Thyroid gland (tissue), 4 donors: ENCODE measurements around the gene LRIT2. TPM values are rescaled to one million over a fixed set of nuclear protein-coding genes. Genes with fewer than 3 reads are reported as not detected.
A peak's percentile ranks its signal among the peaks of the same experiment; 100 is the strongest.

Experiments
- DNase-seq, 2 donors: peaks; one replicate each; pipeline ENCODE4 v3.0.0-alpha.2; 2019
- H3K27ac ChIP-seq, 3 donors: fragments of 200-600 bp; sonication (generic); 1 replicate in 2 of 3; 2 replicates in 1 of 3; pipeline ENCODE4 v1.5.1; 2016 to 2019; ENCODE audit warnings: mild to moderate bottlenecking in 1 of 3, moderate library complexity in 1 of 3
- H3K27me3 ChIP-seq: fragments of 200-600 bp; sonication (generic); one replicate; pipeline ENCODE4 v1.5.1; 2019
- H3K36me3 ChIP-seq, 2 donors: fragments of 200-600 bp; sonication (generic); one replicate each; pipeline ENCODE4 v1.5.1; 2016 to 2019
- H3K4me1 ChIP-seq, 2 donors: fragments of 200-600 bp; sonication (generic); one replicate each; pipeline ENCODE4 v1.5.1; 2017 to 2019
- H3K4me3 ChIP-seq, 3 donors: fragments of 200-600 bp; sonication (generic); replicated peaks in 1 of 3; 1 replicate in 2 of 3; 2 replicates in 1 of 3; pipeline ENCODE4 v1.5.1; 2016; ENCODE audit warnings: mild to moderate bottlenecking in 1 of 3
- H3K9me3 ChIP-seq: fragments of 200-600 bp; sonication (generic); one replicate; pipeline ENCODE4 v1.5.1; 2017
- POLR2A ChIP-seq, 2 donors: fragments of 450-650 bp; IDR thresholded peaks; one replicate each; pipeline ENCODE4 v1.6.1; 2017; ENCODE audit warnings: antibody characterized with exemption in 2 of 2, mild to moderate bottlenecking in 2 of 2, moderate library complexity in 1 of 2
- WGBS, 2 donors: methylation state at CpG; one replicate each; pipeline ENCODE4 v1.1.5; 2017; 5-methylcytosine and 5-hydroxymethylcytosine counted together
- intact Hi-C: fragments of 100-400 bp; cut with DNase I; formaldehyde crosslinking; loops from one replicate; pipeline ENCODE4 v1.15.1; 2023
- total RNA-seq, 4 donors: library from RNA; depleted of rRNA; stranded (reverse); fragments of >200 nt; gene quantifications; one replicate each; pipeline ENCODE4 v1.2.3, GENCODE V29; 2016
- TF ChIP-seq, protein P1 (sequence below), 6 experiments: fragments of 200-600 bp in 3 of 6; fragments of 450-650 bp in 3 of 6; sonication (generic) in 3 of 6; IDR thresholded peaks; one replicate each; pipeline ENCODE4 v1.5.1; 2016 to 2019; ENCODE audit warnings: antibody characterized with exemption in 6 of 6, mild to moderate bottlenecking in 2 of 6, inconsistent platforms in 1 of 6, moderate library complexity in 1 of 6

Gene LRIT2
- total RNA-seq, 4 donors from 2014 or later = not detected

DNA sequence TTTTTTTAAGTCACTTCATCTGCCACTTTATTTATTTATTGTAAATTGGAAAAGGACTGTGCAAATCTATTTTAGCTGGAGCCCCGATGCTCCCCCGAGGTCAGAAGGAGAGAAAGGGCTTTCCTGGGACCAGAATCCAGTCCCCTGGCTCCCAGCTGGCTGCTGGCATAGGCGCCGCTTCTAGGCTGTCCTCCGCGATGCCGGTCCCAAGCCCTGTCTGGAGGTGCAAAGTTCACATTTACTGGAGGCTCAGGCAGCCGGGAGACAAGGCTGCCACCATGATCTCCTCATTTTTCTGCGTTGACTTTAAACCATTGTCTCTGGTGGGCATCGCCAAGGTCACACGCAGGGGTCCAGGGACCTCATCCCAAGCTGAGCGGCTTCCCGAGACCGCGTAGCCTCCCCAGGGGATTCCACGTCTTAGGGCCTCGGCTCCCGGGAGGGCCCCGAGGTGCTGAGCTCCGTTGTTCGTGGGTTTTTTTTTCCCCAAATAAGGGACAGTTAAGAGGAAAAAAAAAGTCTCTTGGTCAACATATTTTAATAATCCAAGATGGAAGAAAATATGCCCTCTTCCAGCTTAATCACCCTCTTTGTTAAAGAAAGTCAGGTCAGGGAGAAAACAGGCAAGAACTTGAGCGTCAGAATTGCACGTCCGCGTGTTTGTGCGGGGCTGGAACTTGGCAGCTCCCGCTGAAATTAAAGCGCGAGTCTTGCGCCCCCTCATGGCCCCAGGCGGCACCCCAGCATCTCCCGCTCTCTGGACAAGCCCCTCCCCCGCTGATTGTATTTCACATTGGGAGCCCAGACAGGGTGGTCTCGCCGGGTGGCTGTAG, 31.4 kb upstream of the LRIT2 start:
- H3K9me3 ChIP-seq = no peaks in the 10 kb centered on the region
- no peak overlapping the region for H3K27ac ChIP-seq
- no peaks in the 10 kb centered on the region for H3K27me3 ChIP-seq
- H3K4me1 ChIP-seq = no peaks in the 10 kb centered on the region
- WGBS, 2 donors = 42 to 45% methylated on average over 29 to 35 of the region's 35 CpGs
- no peaks in the 10 kb centered on the region for H3K36me3 ChIP-seq
- no peak for TF ChIP-seq POLR2A (IDR thresholded peaks at IDR 0.05)
- TF ChIP-seq, protein P1, sequence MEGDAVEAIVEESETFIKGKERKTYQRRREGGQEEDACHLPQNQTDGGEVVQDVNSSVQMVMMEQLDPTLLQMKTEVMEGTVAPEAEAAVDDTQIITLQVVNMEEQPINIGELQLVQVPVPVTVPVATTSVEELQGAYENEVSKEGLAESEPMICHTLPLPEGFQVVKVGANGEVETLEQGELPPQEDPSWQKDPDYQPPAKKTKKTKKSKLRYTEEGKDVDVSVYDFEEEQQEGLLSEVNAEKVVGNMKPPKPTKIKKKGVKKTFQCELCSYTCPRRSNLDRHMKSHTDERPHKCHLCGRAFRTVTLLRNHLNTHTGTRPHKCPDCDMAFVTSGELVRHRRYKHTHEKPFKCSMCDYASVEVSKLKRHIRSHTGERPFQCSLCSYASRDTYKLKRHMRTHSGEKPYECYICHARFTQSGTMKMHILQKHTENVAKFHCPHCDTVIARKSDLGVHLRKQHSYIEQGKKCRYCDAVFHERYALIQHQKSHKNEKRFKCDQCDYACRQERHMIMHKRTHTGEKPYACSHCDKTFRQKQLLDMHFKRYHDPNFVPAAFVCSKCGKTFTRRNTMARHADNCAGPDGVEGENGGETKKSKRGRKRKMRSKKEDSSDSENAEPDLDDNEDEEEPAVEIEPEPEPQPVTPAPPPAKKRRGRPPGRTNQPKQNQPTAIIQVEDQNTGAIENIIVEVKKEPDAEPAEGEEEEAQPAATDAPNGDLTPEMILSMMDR (IDR thresholded peaks at IDR 0.05) = peak in 5 of 6 experiments; percentile 17 to 66 (median 41)
- H3K4me3 ChIP-seq = no peak overlapping the region
- DNase-seq = peak; percentile 48 to 52
- intact Hi-C loops = no loop called here

- H3K27me3 ChIP-seq = no peaks in the 10 kb centered on the region
- no peak for DNase-seq
- intact Hi-C loops = no loop called here
- H3K36me3 ChIP-seq = no peaks in the 10 kb centered on the region
- H3K4me3 ChIP-seq = no peak overlapping the region
- H3K9me3 ChIP-seq = no peaks in the 10 kb centered on the region
- TF ChIP-seq, protein P1 (IDR thresholded peaks at IDR 0.05) = no peak
- TF ChIP-seq POLR2A (IDR thresholded peaks at IDR 0.05) = no peak
- WGBS, 2 donors = 55 to 64% methylated on average over 10 of the region's 10 CpGs
- H3K4me1 ChIP-seq = no peaks in the 10 kb centered on the region
- H3K27ac ChIP-seq = no peak overlapping the region
Observed at GRCh38 chr10:84254552-84255478, 29.5 kb upstream of the LRIT2 start.

DNA sequence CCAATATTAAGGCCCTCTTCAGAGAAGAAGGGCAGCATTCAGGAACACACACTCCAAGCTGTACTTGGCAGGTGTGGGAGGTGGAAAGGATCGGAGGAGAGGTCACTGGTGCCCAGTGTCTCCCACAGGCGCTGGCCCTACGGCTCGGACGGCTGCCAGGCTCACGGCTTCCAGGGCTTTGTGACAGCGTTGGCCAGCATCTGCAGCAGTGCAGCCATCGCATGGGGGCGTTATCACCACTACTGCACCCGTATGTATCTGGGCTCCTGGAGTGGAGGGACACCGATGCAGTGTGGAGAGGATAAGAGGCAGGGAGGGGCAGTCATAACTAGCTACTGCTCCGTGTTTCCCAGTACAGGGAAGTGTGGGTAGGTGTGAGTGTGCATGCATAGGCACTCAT, 23.4 kb upstream of the LRIT2 start:
- intact Hi-C loops = no loop called here
- WGBS, 2 donors = 70 to 74% methylated on average over 12 of the region's 12 CpGs
- TF ChIP-seq, protein P1 (IDR thresholded peaks at IDR 0.05) = no peak
- TF ChIP-seq POLR2A (IDR thresholded peaks at IDR 0.05) = no peak
- Histone ChIP-seq H3K27me3 (no peaks in the 10 kb centered on the region), H3K27ac (no peak overlapping the region), H3K4me3 (no peak overlapping the region), H3K9me3 (no peaks in the 10 kb centered on the region), H3K4me1 (no peaks in the 10 kb centered on the region), H3K36me3 (no peaks in the 10 kb centered on the region)
- no peak for DNase-seq

- no peaks in the 10 kb centered on the region for H3K36me3 ChIP-seq
- no peaks in the 10 kb centered on the region for H3K9me3 ChIP-seq
- TF ChIP-seq, protein P1 (IDR thresholded peaks at IDR 0.05) = no peak
- TF ChIP-seq POLR2A (IDR thresholded peaks at IDR 0.05) = no peak
- H3K4me3 ChIP-seq = no peak overlapping the region
- 65 to 80% methylated on average over 6 of the region's 6 CpGs for WGBS, 2 donors
- H3K4me1 ChIP-seq = no peaks in the 10 kb centered on the region
- intact Hi-C loops = no loop called here
- no peak for DNase-seq
- H3K27me3 ChIP-seq = no peaks in the 10 kb centered on the region
- no peak overlapping the region for H3K27ac ChIP-seq
Observed at GRCh38 chr10:84247496-84247895, 22.2 kb upstream of the LRIT2 start.
